NB4 (cell line): ENCODE results near the gene KIAA1958.

ENCODE experiments used
- CTCF ChIP-seq: IDR thresholded peaks from one replicate; pipeline ENCODE4 v1.5.1; 2012; ENCODE audit warnings: low read depth, low read length
- MAX ChIP-seq: IDR thresholded peaks from 2 replicates; pipeline ENCODE4 v1.6.1; 2011; ENCODE audit warnings: low read depth, low read length
- POLR2A ChIP-seq: IDR thresholded peaks from 2 replicates; pipeline ENCODE4 v1.6.1; 2011; ENCODE audit warnings: mild to moderate bottlenecking; ENCODE audit not compliant: insufficient read length; ENCODE audit errors: extremely low read depth

- TF ChIP-seq CTCF = no peak
- no peak for TF ChIP-seq POLR2A
- no peak for TF ChIP-seq MAX
These were observed 19.0 kb downstream of the KIAA1958 start for GRCh38 chr9:112505607-112506006.
